GM19397 (cell line): Measurements from ENCODE around the gene ADAMTS20.

ENCODE experiments used
- ATAC-seq: cut with Tn5 transposase; IDR thresholded peaks from one replicate; pipeline ENCODE4 v1.9.1; 2021; ENCODE audit warnings: mild to moderate bottlenecking, moderate library complexity; ENCODE audit not compliant: unreplicated experiment

Gene ADAMTS20

DNA sequence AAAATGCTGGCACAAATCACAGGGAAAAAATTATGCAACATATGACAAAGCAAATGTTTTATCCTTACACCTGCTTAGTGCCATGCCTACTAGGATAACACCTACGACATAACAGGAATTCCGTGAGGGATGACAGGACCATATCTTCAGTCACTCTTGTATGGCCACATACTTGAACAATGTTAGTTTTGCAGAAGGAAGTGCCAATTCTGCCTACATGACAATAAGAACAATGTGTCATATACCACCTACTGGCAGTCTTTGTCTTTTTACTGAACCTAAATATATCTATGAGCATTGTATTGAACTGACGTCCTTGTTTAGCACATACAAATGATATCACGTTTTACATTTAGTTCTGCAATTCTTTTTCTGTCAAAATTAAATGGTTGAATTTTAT lies 234.0 kb downstream of the ADAMTS20 start:
- ATAC-seq: no peak

DNA sequence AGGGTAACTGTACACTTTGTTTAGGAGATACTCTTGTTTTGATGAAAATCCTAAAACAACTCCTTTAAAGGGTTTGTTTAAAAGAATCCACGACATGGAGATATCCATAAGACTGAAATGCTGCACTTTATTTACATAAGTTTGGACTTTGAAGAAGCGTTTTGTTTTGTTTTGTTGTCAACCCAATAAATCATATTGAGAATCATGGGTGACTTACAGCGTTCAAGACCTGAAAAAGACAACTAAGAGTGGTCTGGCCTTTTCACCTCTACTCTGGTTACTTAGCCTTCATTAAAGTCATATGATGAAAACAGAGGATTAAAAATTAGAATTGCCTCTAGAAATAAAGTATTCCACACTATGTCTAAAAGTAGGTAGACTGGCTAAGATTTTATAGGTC lies 234.8 kb downstream of the ADAMTS20 start:
- no peak for ATAC-seq

DNA sequence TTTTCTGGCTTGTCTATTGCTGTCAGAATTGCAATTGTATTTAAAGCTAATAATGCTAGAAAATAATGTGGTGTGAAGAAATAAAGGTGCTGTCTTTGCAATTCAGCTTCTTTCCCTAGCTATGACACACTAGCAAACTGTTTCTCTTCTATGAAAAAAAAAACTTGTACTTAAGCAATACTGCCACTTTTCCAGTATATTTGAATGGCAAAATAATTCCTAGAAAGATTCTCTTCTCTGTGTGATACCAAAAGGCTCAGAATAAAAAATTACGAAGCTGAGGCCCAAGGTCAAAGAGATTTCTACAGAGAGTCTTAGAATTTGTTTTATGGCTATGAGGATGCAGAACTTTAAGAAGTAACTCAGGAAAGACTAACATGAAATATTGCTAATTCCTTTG lies 235.5 kb downstream of the ADAMTS20 start:
- no peak for ATAC-seq

DNA sequence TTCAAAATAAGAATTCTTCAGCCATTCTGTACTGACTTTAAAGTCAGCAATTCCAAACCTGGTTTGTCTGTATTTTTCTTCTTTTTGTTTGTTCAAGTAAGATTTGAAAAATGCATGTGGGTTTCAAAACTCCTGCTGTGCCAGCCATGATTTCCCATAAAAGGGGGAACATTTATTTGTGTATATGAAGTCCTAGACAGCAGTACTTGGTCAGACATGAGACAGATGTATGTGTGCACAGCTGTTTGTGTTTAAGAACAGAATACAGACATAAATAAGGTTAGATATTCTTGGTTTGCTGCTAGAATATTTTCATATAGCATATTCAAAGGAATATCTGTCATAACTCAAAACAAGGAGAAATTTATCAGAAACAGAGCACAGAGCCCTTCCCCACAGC lies 236.0 kb downstream of the ADAMTS20 start:
- ATAC-seq: no peak

DNA sequence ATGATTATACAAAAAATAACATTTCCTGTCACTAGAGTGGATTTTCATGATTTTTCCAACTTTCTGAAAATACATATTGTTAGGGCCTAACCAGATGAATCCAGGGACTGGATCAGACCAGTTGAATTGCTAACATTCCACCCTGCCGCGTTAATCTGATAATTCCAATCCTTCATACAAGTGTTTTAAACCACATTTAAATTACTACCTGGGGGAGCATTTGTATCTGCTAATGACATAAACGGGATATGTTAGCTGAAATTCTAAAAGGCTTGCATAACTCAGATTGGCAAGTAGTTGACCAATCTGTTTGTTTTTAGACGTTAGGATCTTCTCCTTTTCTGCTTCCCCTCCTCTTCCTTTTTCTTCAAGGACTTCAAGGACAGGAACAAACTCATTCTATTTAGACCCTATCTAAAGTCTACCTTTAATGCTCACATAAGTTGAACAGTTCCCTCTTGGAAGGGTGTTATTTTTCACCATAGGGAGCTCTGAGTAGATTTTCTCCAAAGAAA lies 239.0 kb downstream of the ADAMTS20 start:
- ATAC-seq: no peak

DNA sequence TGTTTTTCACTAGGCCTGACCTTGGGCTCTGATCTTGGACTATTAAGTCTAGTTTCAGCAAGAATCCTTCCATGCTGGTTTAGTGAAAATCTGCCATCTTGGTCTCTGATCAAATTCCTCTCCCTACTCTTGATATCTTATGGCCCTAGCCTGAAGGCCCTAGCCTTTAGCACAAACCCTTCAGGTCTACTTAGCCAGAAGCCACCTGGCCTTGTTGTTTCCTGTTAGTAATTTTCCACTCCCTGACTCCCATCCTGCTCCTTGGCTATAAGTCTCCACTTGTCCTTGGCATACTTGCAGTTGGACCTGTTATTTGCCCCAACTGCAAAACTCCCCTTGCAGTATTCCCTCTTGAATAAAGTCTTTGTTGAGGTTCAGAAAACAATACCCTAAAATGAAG lies 241.4 kb downstream of the ADAMTS20 start:
- no peak for ATAC-seq

DNA sequence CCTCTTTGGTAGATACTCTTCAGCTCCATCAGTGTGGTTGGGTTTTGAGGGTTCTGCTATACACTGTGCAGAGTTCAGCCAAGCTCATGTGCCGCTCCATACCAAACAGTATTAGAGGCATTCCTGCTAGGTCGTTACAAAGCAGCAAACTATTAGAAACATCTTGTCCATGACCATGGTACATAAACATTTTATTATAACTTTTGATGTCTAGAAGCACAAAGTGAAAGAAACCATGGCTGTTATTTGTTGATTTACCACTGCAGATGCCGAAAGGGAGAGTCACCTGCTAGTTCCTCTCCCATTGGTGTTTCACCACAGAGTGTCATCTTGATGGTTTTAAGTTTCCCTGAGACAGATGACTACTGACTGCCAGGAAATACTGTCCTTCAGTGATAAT lies 242.0 kb downstream of the ADAMTS20 start:
- ATAC-seq: no peak

DNA sequence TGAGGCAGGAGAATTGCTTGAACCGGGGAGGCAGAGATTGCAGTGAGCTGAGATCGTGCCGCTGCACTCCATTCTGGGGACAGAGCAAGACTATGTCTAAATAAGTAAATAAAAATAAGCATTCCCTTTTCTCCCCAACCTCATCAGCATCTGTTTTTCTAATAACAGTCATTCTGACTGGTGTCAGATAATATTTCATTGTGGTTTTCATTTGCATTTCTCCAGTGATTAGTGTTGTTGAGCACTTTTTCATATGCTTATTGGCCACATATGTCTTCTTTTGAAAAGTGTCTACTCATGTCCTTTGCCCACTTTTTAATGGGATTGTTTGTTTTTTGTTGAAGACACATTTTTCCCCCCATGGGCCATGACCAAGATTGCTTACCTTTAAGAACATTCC lies 243.2 kb downstream of the ADAMTS20 start:
- no peak for ATAC-seq

DNA sequence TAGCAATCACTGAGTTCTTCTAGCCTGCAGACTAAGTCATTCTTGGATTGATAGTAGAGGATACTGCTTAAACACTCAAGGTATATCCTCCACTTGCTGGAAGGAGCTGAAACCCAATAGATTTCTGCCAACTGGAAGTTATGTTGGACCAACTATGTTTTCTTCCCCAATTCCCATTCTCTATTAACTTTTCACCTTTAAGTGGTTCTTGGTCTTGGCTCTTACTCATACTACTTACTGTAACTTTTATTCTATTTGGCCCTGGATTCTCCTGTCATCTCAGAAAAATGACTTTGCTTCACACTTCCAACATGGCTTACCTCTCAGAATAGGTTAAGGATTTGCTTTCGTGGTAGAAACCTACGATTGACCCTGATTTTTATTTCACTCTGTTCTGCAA lies 244.9 kb downstream of the ADAMTS20 start:
- no peak for ATAC-seq

DNA sequence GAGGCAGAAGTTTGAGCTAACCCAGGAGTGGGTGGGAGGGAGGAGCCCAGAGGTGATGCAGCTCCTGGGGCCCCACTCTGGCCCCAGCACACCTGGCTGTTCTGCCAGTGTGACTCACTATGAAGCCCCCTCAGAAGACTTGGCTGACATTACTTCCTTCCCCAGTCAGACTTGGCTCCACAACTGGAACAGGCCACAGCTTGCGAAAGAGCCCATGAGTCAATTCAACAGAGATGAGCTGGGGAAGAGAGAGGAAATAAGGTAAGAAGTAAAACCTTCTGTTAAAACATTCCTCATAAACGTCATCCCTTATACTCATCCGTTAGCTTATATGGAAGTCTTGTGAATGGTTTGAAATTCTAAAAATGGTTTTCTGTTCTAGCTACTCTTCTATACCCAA lies 245.9 kb downstream of the ADAMTS20 start:
- no peak for ATAC-seq

DNA sequence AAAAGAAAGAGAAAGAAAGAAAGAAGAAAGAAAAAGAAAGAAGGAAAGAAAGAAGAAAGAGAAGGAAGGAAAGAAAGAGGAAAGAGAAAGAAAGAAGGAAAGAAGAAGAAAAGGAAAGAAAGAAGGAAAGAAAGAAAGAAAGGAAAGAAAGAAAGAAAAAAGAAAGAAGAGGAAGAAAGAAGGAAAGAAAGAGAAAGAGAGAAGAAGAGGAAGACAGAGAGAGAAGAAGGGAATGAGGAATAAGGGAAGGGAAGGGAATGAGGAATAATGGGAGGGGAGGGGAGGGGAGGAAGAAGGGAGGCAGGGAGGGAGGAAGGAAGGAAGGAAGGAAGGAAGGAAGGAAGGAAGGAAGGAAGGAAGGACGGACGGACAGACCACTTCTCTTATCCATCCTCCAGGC lies 246.9 kb downstream of the ADAMTS20 start:
- ATAC-seq: no peak
